Left hindlimb (tissue), 1 donor: ENCODE measurements around the gene ADAMTS19.
"Not testable (repeated sequence)": the region's sequence is repeated elsewhere in the genome, so short reads cannot be mapped to it uniquely, and the experiment has no call there.

Source experiments
- DNase-seq: peaks from one replicate; pipeline ENCODE4 v3.0.0-alpha.2; 2018

Gene ADAMTS19

DNA sequence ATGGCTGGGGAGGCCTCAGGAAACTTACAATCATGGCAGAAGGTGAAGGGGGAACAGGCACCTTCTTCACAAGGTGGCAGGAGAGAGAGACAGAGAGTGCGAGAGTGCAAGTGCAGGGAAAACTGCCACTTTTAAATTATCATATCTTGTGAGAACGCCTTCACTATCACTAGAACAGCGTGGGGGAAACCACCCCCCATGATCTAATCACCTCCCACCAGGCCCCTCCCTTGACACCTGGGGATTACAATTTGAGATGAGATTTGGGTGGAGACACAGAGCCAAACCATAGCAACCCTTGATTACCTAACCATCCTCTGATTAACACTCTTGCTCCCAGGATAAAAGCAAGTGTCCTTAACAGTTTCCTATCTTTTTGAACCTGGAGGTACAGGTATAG is 21.1 kb downstream of the ADAMTS19 start:
- no peak for DNase-seq

DNA sequence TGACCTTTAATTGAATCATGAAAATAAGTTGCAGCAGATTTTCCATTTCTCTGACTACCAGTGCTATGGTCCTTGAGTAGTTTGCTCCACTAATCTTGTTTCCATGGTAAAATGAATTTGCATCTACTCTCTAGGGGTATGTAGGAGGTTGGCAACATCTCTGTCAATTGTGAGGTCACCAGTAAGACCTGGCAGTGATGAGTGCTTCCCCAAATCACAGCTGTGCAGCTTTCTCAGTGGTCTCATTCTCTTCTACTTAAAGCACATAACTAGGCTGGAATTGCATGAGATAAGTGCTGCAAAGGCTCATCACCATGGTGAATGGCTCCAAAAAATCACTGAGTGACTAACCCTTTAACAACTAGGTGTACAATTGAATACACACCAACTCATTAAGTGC is 36.3 kb downstream of the ADAMTS19 start:
- peak; percentile 78 for DNase-seq

DNA sequence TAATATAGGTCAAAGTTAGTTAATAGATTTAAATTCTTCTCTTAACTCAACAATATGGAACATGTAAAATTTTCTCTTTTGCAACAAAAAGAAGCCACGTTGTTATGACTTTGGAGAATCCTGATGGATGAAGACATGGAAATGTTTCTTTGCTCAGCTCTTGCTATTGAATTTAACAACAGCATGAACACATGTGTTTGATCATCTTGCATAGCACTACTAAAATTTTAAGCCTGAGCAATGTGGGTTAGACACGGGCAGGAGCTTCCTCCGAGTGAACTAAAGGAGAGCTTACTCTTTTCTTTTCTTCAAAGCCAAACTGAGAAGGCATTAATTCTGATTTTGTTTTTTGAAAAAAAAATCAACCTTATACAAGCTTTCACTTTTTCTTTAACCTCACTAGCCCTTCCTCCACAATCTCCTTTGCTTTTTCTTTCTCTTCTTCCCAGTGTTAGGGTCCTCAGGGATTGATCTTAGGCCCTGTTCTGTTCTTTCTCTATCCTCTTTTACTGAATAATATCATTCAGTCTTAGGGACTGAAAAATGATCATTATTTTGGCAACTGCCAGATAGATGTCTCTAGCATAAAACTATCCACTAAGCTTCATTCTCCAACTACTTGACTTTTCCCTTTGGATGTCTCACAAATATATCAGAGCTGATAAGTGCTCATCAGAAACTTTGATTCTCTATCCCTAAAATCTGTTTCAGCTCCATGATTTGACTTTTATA is 36.9 kb downstream of the ADAMTS19 start:
- no peak for DNase-seq

DNA sequence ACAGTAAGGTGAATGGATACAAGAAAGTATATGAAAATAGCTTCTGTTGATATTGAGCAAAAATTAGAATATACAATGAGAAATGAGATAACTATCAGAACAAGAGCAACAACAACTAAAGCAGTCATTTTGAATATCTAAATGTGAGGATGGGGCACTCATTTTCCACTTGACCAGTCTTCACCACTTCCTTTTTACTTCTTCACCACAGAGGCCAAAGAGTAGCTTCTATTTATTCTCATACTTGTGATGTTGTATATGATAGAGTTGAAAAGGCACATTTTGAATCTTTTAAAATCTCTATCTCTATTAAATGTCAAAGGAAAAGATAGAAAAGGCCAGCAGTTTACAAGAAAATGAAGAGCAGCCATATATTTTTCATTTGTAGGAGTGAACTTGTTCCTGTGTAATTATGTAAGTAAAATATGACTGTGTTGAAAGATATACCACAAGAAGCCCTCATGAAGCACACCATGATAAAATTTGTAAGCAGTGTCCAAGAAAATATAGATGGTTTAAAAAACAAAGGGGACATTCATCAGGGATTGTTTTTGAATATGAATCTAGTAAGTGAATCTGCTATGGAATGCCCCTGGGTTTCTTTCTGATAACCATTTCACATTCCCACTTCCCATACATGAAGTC is 39.2 kb downstream of the ADAMTS19 start:
- no peak for DNase-seq

DNA sequence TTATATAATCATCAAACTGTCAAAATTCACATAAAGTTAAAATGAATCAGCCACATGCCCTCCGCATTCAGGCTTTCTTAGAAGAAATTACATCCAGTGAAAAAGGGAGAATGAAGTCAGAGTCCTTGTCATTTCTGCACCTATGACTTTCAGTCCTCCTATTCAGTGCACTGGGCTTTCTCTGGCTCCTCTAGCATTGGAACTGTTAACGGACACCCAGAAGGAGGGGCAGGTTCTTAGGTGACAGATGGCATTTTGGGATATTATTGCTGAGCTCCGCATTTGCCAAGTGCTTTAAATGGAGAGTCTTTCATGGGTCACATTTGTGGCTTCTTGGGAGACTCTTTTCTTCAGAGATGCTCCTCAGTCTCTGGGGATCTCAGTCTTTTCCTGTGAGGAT is 40.0 kb downstream of the ADAMTS19 start:
- DNase-seq, result no peak

DNA sequence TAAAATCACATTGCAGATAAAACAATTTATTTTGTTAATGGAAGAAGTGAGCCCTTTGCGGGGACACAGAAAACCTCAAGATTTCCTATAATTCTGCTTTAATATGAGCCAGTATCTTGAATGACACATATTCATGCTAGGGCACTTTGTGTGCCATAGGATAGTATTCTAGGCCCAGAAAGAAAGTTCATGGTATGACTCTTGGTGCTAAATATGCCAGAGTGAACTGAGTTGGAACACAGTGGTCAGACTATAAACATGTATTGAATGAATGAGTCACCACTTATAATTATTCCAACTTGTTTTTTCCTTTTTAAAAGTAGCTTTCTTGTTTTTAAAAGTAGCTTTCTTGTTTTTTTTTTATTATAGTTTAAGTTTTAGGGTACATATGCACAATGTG is 46.0 kb downstream of the ADAMTS19 start:
- DNase-seq, result no peak

DNA sequence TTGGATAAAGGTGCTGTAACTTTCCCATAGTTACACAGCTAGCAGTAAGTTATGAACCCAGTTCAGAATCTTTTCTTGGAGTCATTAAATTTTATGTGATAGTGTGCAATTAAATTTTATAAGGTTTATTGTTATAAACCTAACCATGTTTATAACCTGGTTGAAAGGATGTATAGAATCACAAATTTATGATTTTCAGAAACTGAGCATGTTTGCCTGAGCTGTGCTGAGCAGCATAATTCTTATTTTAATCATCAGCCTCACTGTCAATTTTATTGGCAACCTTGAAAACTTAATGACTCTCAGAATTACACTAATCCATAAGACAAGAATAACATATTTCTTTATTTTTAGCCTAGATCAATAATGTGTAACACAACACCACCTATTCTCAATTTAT is 46.9 kb downstream of the ADAMTS19 start:
- no peak for DNase-seq

DNA sequence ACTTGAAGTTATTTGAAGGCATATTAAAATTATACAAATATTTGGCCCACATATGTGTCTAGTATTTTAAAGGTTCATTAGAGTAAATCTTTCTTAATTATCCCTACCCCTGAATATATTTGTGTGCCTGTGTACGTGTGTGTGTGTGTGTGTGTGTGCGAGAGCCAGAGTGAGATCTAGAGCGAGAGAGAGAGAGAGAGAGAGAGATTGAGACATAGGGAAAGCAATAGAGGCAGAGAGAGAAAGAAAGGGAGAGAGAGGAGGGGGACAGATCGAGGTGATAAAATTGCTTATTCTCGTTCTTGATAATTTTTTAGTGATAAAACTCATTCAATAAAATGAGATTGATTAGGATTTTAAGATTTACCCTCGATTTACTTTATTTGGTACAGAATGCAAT is 47.4 kb downstream of the ADAMTS19 start:
- DNase-seq, result no peak

DNA sequence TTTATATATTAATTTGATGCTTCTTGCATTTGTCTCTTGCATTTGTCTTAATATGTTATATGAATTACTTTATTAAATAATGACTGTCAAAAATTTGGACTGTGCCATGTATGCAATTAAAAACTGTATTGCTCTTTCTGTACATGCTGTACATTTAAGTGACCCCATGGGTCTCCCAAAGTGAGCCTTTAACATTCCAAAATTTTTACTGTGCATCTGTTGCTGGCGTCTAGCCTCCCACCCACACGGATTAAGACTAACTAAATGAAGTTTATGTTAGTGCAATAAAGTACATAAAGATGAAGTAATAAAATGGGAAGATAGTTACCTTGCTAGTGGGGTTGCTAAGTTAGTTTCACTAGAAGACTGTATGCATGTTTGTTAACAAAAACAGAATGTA is 48.5 kb downstream of the ADAMTS19 start:
- DNase-seq, result no peak

DNA sequence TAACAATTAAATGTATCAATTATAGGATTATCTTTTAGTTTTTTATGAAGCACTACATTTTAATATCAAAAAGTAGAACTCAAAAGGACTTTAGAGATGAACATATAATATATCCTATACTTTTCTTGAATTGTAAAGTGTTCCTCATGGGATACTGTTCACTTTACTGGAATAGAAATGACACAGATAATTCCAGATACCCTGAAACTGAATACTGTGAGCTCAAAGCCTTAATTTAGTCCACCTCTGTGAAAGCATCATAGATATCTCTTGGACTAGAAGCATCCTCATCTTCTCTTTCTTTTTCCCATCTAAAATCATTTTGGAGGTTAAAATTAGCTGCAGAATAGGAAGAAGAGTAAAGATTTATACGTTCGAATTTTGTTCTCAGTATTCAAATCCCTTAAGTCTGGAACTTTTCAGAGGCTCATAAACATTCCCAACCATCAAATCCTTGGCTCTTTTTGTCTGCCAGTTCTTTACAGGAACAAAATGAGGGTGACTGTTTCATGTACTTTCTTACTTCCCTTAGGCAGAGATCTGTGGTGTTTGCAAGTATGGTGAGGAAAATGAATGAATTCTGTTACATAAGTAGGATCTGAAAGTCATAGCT is 49.4 kb downstream of the ADAMTS19 start:
- no peak for DNase-seq

DNA sequence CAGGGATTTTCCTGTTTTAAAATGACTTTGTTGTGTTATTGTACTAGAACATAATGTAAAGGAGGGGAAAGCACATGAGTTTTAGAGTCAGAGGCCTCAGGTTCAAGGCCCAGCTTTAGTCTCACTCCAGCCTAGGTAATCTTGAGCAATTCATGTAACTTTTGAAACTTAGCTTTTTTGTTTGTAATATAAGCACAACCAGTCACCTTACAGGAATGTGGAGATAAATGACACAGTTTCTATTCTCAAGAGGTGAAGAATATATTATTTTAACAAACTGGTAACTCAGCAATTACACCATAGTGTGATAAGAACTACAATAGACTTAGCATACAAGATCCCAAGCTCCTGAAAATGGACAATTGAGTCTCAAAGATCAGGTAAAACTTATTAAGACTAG is 51.2 kb downstream of the ADAMTS19 start:
- DNase-seq, result no peak

DNA sequence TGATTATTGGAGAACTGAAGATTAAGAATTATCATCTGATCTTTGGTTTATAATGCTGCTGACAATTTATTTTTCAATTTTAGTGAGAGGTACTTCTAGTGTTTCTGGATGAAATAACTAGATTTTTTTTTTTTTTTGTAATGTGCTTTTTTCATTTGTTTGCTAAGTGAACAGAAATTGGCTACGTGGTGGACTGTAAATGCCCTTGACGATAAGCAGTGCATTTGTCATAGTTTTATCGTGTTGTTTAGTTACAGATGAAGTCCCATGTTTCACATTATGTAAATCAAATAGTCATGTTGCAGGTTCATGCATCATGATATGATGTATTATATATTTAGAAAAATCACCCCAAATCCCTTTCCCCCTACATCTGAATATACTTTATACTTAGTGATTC is 81.0 kb downstream of the ADAMTS19 start:
- no peak for DNase-seq

DNA sequence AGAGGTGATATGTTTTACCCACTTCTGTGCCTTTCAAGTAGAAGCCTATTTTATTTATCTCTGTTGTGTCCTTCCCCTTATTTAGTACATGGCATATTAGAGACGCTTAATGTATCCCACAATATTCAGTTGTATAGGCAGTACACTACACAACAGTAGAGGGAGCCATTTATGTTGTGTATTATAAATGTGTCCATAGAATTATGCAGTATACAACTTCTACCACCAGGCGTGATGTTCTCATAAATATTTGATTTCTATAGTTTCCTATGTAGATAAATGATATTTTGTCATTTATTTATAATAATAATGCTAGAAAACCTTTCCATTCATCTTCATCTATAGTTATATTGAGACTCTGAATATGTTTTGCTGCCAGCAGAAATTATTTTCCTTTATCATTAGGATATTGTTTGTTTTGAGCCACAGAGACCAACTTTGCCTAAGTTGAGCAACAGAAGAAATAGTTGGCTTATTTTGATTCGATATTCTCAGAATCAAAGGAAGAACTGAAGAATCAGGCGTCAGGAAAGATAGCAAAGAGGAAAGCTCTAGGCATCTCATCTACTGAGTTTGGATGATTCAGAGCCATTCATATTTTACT is 81.7 kb downstream of the ADAMTS19 start:
- no peak for DNase-seq

DNA sequence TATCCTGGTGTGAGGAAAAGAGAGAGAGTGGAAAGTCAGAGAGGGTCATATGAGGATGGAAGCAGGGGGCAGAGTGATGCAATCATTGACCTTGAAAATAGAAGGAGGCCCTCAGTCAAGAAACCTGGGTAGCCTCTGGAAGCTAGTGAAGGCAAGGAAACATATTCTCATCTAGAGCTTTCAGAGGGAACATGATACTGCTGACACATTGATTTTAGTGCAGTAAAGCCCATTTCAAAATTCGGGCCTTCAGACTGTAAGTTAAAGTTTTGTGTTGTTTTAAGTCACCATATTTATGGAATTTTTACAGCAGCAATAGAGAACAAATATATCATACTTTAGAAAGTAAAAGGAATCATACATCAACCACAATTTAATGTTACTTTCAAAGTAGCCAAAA is 87.0 kb downstream of the ADAMTS19 start:
- no peak for DNase-seq

DNA sequence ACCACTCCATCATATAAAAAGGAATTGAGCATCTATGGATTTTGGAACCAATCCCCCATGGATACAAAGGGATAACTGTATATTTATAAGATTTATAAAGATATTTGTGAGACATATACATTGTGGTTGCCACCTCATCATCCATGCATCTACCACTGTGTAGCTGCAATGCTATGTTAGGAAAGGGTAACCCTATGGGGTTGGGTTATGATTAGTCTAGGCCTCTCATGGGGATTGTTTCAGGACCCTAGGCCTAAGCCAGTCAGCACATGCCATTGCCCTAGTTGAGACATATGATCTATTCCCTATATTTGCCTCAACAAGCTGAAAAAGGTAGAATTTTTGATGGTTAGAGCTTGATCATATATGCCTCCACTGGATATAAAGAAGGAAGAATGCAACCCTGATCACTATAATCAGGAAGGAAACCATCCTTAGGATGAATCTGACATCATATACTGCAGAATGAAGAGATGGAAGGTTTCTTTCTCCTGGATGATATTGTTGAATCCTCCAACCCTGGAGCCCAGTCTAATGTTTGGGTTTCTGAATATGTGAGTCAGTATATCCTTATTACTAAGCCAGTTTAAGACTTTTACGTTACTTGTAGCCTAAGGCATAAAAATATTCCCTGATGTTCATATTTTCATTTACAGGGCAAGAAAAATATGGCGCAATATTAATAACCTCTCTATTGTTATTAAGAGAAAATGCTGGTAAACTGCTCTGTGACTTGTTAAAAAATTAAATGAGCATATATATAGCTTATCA is 94.2 kb downstream of the ADAMTS19 start:
- no peak for DNase-seq

DNA sequence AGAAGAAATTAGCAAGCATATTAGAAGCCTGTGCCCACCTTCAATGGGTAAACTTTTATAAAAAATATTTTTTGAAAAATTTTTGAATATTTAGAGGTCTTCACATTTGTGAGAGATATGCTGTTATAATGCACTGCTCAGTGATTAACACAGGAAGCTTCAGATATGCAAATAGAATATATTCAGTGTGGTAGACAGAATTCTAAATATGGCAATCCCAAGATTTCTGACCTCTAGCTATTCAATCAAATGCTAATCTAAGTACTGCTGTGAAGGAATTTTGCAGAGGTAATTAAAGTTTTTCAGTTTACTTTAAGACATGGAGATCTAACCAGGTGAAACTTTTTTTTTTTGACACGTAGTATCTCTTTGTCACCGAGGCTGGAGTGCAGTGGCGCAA is 103.5 kb downstream of the ADAMTS19 start:
- DNase-seq, result no peak

DNA sequence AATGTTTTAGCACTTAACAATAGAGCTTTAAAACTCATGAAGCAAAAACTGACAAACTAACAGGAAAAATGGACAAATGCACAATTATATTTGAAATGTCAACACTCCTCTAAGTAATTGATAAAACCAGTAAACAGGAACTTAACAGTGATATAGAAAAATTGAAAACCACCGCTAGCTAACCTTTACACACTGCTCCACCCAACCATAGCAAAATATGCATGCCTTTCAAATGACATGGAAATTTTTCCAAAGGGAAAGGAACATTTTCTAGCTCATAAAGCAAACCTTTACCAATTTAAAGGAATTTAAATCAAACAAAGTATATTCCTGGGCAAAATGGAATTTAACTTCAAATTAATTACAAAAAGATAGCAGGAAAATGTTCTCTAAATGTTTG is 109.2 kb downstream of the ADAMTS19 start:
- DNase-seq, result no peak

DNA sequence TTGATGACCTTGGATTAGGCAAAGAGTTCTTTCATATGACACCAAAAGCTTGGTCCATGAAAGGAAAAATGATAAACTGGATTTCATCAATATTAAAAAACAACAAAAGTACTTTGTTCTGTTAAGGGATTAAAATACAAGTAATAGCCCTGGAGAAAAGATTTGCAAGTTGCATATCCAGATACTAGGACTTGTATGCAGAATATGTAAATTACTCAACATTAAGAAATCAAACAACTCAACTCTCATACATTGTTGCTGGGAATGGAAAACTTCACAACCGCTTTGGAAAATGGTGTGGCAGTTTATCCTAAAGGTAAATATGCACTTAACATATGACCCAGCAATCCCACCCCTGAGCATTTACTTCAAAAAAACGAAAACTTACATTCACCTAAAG is 112.0 kb downstream of the ADAMTS19 start:
- DNase-seq, result no peak

DNA sequence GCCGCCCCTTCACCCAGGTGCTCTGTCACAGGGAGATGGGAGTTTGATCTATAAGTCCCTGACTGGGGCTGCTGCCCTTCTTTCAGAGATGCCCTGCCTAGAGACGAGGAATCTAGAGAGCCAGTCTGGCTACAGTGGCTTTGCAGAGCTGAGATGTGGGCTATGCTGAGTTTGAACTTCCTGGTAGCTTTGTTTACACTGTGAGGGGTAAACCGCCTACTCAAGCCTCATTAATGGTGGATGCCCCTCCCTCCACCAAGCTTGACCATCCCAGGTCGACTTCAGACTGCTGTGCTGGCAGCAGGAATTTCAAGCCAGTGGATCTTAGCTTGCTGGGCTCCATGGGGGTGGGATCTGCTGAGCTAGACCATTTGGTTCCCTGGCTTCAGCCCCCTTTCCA is 124.4 kb downstream of the ADAMTS19 start:
- not testable (repeated sequence) for DNase-seq

DNA sequence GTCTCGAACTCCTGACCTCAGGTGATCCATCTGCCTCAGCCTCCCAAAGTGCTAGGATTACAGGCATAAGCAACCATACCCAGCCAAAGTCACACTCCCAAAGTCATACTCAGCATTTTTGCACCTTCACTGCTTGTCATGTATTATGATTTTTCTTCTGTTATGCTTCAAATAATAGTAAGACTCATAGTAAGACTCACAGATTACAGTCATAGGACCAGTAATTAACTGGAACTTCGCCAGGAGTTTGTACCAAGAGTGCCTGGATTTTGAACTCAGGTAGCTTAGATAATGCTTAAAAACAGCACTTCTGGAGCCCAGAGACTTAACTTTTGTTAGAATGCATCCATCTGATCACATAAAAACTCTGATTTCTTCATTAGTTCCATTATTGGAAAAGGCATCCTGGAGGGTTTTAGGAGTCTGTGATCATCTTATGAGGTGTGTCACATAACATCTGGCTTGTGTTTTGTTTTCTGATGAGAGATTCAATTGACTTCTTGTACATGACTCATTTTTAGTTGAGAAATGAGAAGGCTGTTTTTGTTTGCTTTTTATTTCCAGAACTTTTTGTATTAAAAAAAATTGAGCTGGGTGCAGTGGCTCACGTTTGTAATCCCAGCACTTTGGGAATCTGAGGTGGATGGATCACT is 131.5 kb downstream of the ADAMTS19 start:
- no peak for DNase-seq

DNA sequence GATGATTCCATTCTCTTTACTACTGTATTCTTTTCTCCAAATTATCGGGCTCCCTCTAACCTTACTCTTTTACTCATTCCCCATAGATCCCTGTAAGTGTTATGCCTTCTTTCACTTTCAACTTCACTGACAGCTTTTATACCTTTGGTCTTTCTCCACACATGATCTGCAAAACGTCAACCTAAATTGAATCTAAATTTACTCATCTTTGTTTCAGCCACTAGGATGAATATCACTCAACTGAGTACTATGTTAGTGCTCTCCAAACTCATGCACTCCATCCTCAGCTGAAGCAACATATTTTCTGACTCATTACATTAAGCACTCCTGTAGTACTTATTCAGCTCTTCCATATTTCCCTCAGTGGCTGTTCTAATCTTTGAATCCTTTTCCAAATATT is 133.4 kb downstream of the ADAMTS19 start:
- no peak for DNase-seq

DNA sequence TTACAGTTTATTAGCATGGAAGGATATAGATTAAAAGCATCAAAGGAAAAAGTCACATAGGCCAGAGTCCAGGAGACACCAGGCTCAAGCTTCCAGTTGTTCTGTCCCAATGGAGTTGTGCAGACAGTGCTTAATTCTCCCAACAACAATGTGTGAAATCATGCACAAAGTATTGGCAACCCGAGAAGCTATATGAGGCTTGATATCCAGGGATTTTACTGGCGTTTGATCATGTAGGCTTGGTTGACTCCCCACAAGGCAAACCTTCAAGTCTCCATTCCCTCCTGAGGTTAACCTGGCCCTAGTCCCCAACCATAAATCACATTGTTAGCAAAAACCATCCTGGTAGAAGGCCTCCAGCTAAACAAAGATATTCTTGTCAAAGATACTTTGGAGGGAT is 141.5 kb downstream of the ADAMTS19 start:
- DNase-seq, result peak; percentile 30

DNA sequence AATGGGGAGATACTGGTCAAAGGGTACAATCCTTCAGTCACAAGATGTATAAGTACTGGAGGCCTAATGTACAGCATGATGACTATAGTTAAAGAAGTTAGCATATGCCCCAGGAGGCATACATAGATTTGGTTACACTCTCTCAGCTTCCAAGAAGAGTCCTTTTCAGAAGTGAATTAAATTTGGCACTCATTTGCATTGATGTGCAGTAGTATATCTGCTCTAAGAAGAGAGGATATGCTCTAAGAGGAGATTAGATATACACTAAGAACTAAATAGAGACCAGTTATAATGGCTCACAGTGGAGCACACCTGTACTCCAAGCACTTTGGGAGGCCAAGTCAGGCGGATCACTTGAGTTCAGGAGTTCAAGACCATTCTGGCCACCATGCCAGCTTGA is 148.3 kb downstream of the ADAMTS19 start:
- DNase-seq, result no peak
